Measurements from ENCODE around the gene SLC26A8. TPM values are rescaled to one million over a fixed set of nuclear protein-coding genes. Genes with fewer than 3 reads are reported as not detected.
"Not testable (repeated sequence)": the region's sequence is repeated elsewhere in the genome, so short reads cannot be mapped to it uniquely, and the experiment has no call there.

SLC26A8 gene
- total RNA-seq, 4 donors from 2014 or later = not detected

DNA sequence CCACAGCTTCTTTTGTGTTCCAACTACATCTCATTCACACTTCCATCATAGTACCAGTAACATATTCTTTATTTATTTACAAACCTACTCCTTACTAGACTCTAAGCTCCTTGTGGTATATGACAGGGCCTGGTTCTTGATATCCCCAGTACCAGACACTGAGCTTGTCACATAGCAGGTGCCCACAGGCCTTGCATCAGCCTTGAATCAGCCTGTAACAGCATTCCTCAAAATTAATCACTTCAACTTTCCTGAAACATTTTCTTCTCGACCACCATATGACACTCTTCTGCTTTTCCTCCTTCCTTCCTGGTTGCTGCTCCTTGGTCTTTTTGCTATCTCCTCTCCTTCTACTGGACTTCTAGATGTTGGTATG, 78.8 kb downstream of the SLC26A8 start:
- intact Hi-C loops (cut with DNase I; ENCODE audit: low total_unique reads) = no loop called here
- no peak overlapping the region for H3K4me3 ChIP-seq (ENCODE audit: low read depth, poor library complexity, severe bottlenecking)
- no peak for DNase-seq (ENCODE audit: low spot score in 2 of 2)
- no peak for TF ChIP-seq POLR2A (IDR thresholded peaks at IDR 0.05)
- no peak for TF ChIP-seq CTCF (IDR thresholded peaks at IDR 0.05)
- WGBS, 2 donors = 79 to 89% methylated on average over 1 of the region's 1 CpG

- TF ChIP-seq CTCF (IDR thresholded peaks at IDR 0.05) = no peak
- no peak for TF ChIP-seq POLR2A (IDR thresholded peaks at IDR 0.05)
- H3K4me3 ChIP-seq (ENCODE audit: low read depth, poor library complexity, severe bottlenecking) = no peak overlapping the region
- no peak for DNase-seq (ENCODE audit: low spot score in 2 of 2)
- intact Hi-C loops (cut with DNase I; ENCODE audit: low total_unique reads) = no loop called here
- 70 to 82% methylated on average over 1 of the region's 1 CpG for WGBS, 2 donors
Measured at GRCh38 chr6:35943390-35943789, 81.1 kb downstream of the SLC26A8 start.

DNA sequence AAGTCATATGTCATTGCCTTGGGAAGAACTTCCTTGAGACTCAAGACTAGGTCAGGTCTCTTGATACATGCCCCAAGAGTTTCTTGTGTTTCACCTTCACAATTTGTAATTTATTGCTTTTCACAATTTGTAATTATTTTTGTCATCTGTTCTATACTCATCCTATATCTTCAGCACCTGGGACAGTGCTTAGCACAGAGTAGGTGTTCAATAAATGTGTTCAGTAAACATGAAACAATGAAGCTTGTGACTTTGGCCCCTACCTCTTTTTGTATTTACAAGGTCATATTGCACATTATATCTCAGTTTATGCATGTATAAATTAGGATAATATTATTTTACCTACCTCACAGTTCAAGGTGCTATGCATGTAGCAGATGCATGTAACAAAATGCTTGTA, 82.1 kb downstream of the SLC26A8 start:
- DNase-seq (ENCODE audit: low spot score in 2 of 2) = no peak
- H3K4me3 ChIP-seq (ENCODE audit: low read depth, poor library complexity, severe bottlenecking) = no peak overlapping the region
- intact Hi-C loops (cut with DNase I; ENCODE audit: low total_unique reads) = no loop called here
- TF ChIP-seq POLR2A (IDR thresholded peaks at IDR 0.05) = no peak
- TF ChIP-seq CTCF (IDR thresholded peaks at IDR 0.05) = no peak

GRCh38 chr6:35941170-35941569, 83.3 kb downstream of the SLC26A8 start:
- 90 to 93% methylated on average over 7 of the region's 7 CpGs for WGBS, 2 donors
- H3K4me3 ChIP-seq (ENCODE audit: low read depth, poor library complexity, severe bottlenecking); intact Hi-C loops (cut with DNase I; ENCODE audit: low total_unique reads): not testable (repeated sequence)
- DNase-seq (ENCODE audit: low spot score in 2 of 2) = peak in 1 of 2 donors; percentile 25

DNA sequence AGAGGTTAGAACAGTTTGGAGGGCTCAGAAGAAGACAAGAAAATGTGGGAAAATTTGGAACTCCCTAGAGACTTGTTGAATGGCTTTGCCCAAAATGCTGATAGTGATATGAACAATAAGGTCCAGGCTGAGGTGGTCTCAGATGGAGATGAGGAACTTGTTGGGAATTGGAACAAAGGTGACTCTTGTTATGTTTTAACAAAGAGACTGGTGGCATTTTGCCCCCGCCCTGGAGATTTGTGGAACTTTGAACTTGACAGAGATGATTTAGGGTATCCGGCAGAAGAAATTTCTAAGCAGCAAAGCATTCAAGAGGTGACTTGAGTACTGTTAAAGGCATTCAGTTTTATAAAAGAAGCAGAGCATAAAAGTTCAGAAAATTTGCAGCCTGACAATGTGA, 84.4 kb downstream of the SLC26A8 start:
- WGBS, 2 donors = 95 to 97% methylated on average over 2 of the region's 2 CpGs
- intact Hi-C loops (cut with DNase I; ENCODE audit: low total_unique reads) = not testable (repeated sequence)
- DNase-seq (ENCODE audit: low spot score in 2 of 2) = peak in 1 of 2 donors; percentile 32

GRCh38 chr6:35939259-35939658, 85.2 kb downstream of the SLC26A8 start:
- H3K4me3 ChIP-seq (ENCODE audit: low read depth, poor library complexity, severe bottlenecking); intact Hi-C loops (cut with DNase I; ENCODE audit: low total_unique reads): not testable (repeated sequence)
- DNase-seq (ENCODE audit: low spot score in 2 of 2) = peak in 1 of 2 donors; percentile 23
- WGBS, 2 donors = 85 to 87% methylated on average over 5 of the region's 5 CpGs

More for the DNA sequence above, 84.4 kb downstream of the SLC26A8 start:
- H3K4me3 ChIP-seq (ENCODE audit: low read depth, poor library complexity, severe bottlenecking) = not testable (repeated sequence)

DNA sequence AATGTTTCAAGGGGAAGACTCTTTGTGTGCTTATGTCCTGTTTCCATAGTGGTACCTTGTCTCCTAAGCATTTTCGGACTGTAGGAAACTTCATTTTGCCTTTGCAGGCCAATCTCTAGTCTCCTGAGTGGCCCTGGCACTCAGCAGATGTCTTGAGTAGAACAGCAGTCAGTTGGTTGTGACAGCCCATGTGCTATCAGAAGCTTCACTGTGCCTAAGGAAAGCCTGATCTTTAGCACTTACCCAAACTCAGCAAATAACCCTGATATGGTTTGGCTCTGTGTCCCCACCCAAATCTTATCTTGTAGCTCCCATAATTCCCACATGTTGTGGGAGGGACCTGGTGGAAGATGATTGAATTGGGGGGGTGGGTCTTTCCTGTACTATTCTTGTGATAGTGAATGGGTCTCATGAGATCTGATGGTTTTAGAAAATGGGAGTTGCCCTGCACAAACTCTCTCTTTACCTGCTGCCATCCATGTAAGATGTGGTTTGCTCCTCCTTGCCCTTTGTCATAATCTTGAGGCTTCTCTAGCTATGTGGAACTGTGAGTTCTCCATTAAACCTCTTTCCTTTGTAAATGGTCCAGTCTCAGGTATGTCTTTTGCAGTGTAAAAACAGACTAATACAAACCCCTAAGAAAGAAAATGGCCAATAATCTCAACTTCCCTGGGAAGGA, 87.6 kb downstream of the SLC26A8 start:
- no peak overlapping the region for H3K4me3 ChIP-seq (ENCODE audit: low read depth, poor library complexity, severe bottlenecking)
- intact Hi-C loops (cut with DNase I; ENCODE audit: low total_unique reads) = no loop called here
- no peak for TF ChIP-seq CTCF (IDR thresholded peaks at IDR 0.05)
- no peak for TF ChIP-seq POLR2A (IDR thresholded peaks at IDR 0.05)
- WGBS, 2 donors = 96 to 97% methylated on average over 1 of the region's 1 CpG
- DNase-seq (ENCODE audit: low spot score in 2 of 2) = no peak
